GM12878 (cell line): Measurements from ENCODE around the gene SYPL1. TPM values are rescaled to one million over a fixed set of nuclear protein-coding genes. Genes with fewer than 3 reads are reported as not detected.

Experiments used
- ATAC-seq: fragments of 200-7000 bp; cut with Tn5 transposase; 3 replicates; pipeline ENCODE4 v1.9.1; 2020; ENCODE audit warnings: mild to moderate bottlenecking, moderate library complexity
- BruUV-seq: library from RNA; stranded (reverse); fragments of 400-500 nt; replicated peaks from 2 replicates; lab custom pipeline; 2021; lab: Mats Ljungman, UMichigan
- CTCF ChIA-PET: fragments of 300-600 bp; sonication (Branson Sonifier 250); formaldehyde crosslinking; extraction: SDS; loops from one replicate; lab custom pipeline; 2021; ENCODE audit warnings: inconsistent platforms; lab: Yijun Ruan, JAX
- POLR2A ChIA-PET: fragments of 350-600 bp; formaldehyde crosslinking; extraction: SDS; loops from one replicate; lab custom pipeline; 2021; ENCODE audit warnings: inconsistent platforms; lab: Charles Lee
- RAD21 ChIA-PET: fragments of 300-600 bp; sonication (Branson Sonifier 250); formaldehyde crosslinking; loops from one replicate; lab custom pipeline; 2023; ENCODE audit warnings: antibody characterized with exemption; ENCODE audit not compliant: unreplicated experiment; lab: Charles Lee
- SMC1A ChIA-PET: fragments of 300-600 bp; sonication (Branson Sonifier 250); formaldehyde crosslinking; loops from one replicate; lab custom pipeline; 2023; ENCODE audit not compliant: unreplicated experiment, uncharacterized antibody; lab: Charles Lee
- DNase-seq: peaks from one replicate; pipeline ENCODE4 v3.0.0-alpha.2; 2011; ENCODE audit warnings: low read depth, low spot score
- FAIRE-seq: peaks from 3 replicates; lab custom pipeline; 2011; peaks lifted over from hg19 to GRCh38; lab: Jason Lieb, UNC
- H2AFZ ChIP-seq: 2 replicates; pipeline ENCODE4 v1.6.0; 2011; ENCODE audit warnings: low read depth, low read length, control low read depth; ENCODE audit not compliant: control insufficient read depth
- H3K27ac ChIP-seq: 2 replicates; pipeline ENCODE4 v1.5.1; 2011; ENCODE audit warnings: control low read depth; ENCODE audit not compliant: control insufficient read depth, insufficient read depth
- H3K27me3 ChIP-seq, 2 experiments: replicated peaks in 1 of 2; 2 replicates each; pipeline versions ENCODE4 v1.6.0 to v1.6.1; 2011; ENCODE audit warnings: low read length in 1 of 2; ENCODE audit not compliant: control insufficient read depth in 2 of 2, insufficient read depth in 2 of 2
- H3K36me3 ChIP-seq, 2 experiments: 2 replicates each; pipeline ENCODE4 v1.5.1; 2011; ENCODE audit warnings: low read length in 1 of 2; ENCODE audit not compliant: control insufficient read depth in 2 of 2, insufficient read depth in 2 of 2
- H3K4me1 ChIP-seq: 2 replicates; pipeline ENCODE4 v1.6.1; 2011; ENCODE audit warnings: mild to moderate bottlenecking, low read length, moderate library complexity, mixed read lengths; ENCODE audit not compliant: control insufficient read depth, insufficient read depth
- H3K4me2 ChIP-seq: 2 replicates; pipeline ENCODE4 v1.6.0; 2011; ENCODE audit warnings: control low read depth; ENCODE audit not compliant: control insufficient read depth, insufficient read depth
- H3K4me3 ChIP-seq: fragments of 200-600 bp; sonication (generic); 2 replicates; pipeline ENCODE4 v1.5.1; 2016
- H3K79me2 ChIP-seq: 2 replicates; pipeline ENCODE4 v1.6.0; 2011; ENCODE audit warnings: low read length; ENCODE audit not compliant: control insufficient read depth, insufficient read depth
- H3K9ac ChIP-seq: 2 replicates; pipeline ENCODE4 v1.8.0; 2011; ENCODE audit warnings: low read length, control low read depth, mixed read lengths; ENCODE audit not compliant: control insufficient read depth, insufficient read depth
- H3K9me3 ChIP-seq: replicated peaks from 3 replicates; pipeline ENCODE4 v1.5.1; 2011; ENCODE audit warnings: mild to moderate bottlenecking, low read length; ENCODE audit not compliant: control insufficient read depth, insufficient read depth
- H4K20me1 ChIP-seq: 2 replicates; pipeline ENCODE4 v1.6.0; 2011; ENCODE audit not compliant: control insufficient read depth, insufficient read depth
- ATF3 ChIP-seq: IDR thresholded peaks from 2 replicates; pipeline ENCODE4 v1.6.1; 2011; ENCODE audit warnings: low read depth, mild to moderate bottlenecking, low read length, moderate library complexity, borderline replicate concordance; ENCODE audit errors: extremely low read depth
- CHD1 ChIP-seq: IDR thresholded peaks from 2 replicates; pipeline ENCODE4 v1.6.1; 2012; ENCODE audit warnings: low read depth, low read length, improper control_type of control experiment
- CREB1 ChIP-seq: IDR thresholded peaks from 2 replicates; pipeline ENCODE4 v1.6.1; 2012; ENCODE audit warnings: low read depth, mild to moderate bottlenecking, inconsistent platforms
- EED ChIP-seq: sonication (generic); IDR thresholded peaks from 2 replicates; pipeline ENCODE4 v1.6.1; 2016; ENCODE audit warnings: antibody characterized with exemption, low read depth
- FOS ChIP-seq: IDR thresholded peaks from 3 replicates; pipeline ENCODE4 v1.6.1; 2011; ENCODE audit warnings: borderline replicate concordance; ENCODE audit not compliant: insufficient read length; ENCODE audit errors: extremely low read depth
- IKZF2 ChIP-seq, 2 experiments: fragments of 450-650 bp; IDR thresholded peaks; 2 replicates each; pipeline ENCODE4 v1.6.1; 2017; ENCODE audit warnings: mild to moderate bottlenecking in 2 of 2, moderate library complexity in 2 of 2
- NFIC ChIP-seq: IDR thresholded peaks from 2 replicates; pipeline ENCODE4 v1.6.1; 2012; ENCODE audit warnings: low read depth, mild to moderate bottlenecking, inconsistent platforms, low read length, moderate library complexity
- RUNX3 ChIP-seq: IDR thresholded peaks from 2 replicates; pipeline ENCODE4 v1.6.1; 2012; ENCODE audit warnings: low read length, inconsistent platforms
- SUPT20H ChIP-seq: IDR thresholded peaks from 2 replicates; pipeline ENCODE4 v1.6.1; 2011; ENCODE audit warnings: low read depth, mild to moderate bottlenecking, low read length, moderate library complexity, borderline replicate concordance; ENCODE audit not compliant: control insufficient read depth
- TBL1XR1 ChIP-seq: IDR thresholded peaks from 2 replicates; pipeline ENCODE4 v1.6.1; 2012; ENCODE audit warnings: low read depth, low read length, improper control_type of control experiment
- ZNF217 ChIP-seq: fragments of 450-650 bp; IDR thresholded peaks from 2 replicates; pipeline ENCODE4 v1.6.1; 2017; ENCODE audit warnings: antibody characterized with exemption, mild to moderate bottlenecking
- ZNF274 ChIP-seq: IDR thresholded peaks from one replicate; pipeline ENCODE4 v1.8.0; 2011; ENCODE audit not compliant: insufficient read length, insufficient read depth
- WGBS: methylation state at CpG from one replicate; pipeline ENCODE4 v1.1.6; 2016; ENCODE audit warnings: low lambda C conversion rate; ENCODE audit not compliant: insufficient replicate concordance, insufficient coverage; ENCODE audit errors: missing lambda C conversion rate; 5-methylcytosine and 5-hydroxymethylcytosine counted together
- in situ Hi-C: fragments of 300-500 bp; cut with MboI; formaldehyde crosslinking; loops from 9 replicates; pipeline ENCODE4 v1.14.3; 2018; ENCODE audit warnings: mixed read lengths
- intact Hi-C: fragments of 100-400 bp; cut with micrococcal nuclease; formaldehyde crosslinking; loops from one replicate; pipeline ENCODE4 v1.14.2; 2022; ENCODE audit not compliant: unreplicated experiment
- polyA plus RNA-seq, 11 experiments: library from polyadenylated mRNA; depleted of rRNA in 4 of 11; unstranded in 6 of 11; stranded (reverse) in 5 of 11; fragments of >200 nt; fragmentation: Nextera tagmentation in 4 of 11; fragmentation: Illumina TruSeq in 1 of 11; extraction: Ambion mirVana in 4 of 11; extraction: Trizol in 1 of 11; gene quantifications; 1 replicate in 1 of 11; 2 replicates in 10 of 11; pipeline versions ENCODE4 v1.2.1 to v1.2.3, GENCODE V29; 2011 to 2016; ENCODE audit warnings: inconsistent platforms in 2 of 11, missing spikeins in 2 of 11, low read depth in 1 of 11
- total RNA-seq, 4 experiments: library from RNA; depleted of rRNA in 3 of 4; stranded (reverse); fragments of >200 nt in 3 of 4; fragmentation: Illumina TruSeq in 1 of 4; extraction: Trizol in 1 of 4; gene quantifications; 2 replicates each; pipeline versions ENCODE4 v1.2.1 to v1.2.3, GENCODE V29; 2013 to 2021
- TF ChIP-seq, protein P1 (sequence below): IDR thresholded peaks from 2 replicates; pipeline ENCODE4 v1.6.1; 2011; ENCODE audit warnings: mild to moderate bottlenecking, low read depth, low read length, moderate library complexity; ENCODE audit not compliant: insufficient replicate concordance
- TF ChIP-seq, protein P2 (sequence below): fragments of 450-650 bp; IDR thresholded peaks from 2 replicates; pipeline ENCODE4 v1.6.1; 2016; ENCODE audit warnings: mild to moderate bottlenecking, moderate library complexity, borderline replicate concordance

The SYPL1 gene
- total and polyA plus RNA-seq, 10 of the 15 experiments (the other 5 are each of a cell fraction or from before 2014, with no cell fraction given), result 34.5 to 177 (median 87.3) TPM

- TF ChIP-seq, protein P1, sequence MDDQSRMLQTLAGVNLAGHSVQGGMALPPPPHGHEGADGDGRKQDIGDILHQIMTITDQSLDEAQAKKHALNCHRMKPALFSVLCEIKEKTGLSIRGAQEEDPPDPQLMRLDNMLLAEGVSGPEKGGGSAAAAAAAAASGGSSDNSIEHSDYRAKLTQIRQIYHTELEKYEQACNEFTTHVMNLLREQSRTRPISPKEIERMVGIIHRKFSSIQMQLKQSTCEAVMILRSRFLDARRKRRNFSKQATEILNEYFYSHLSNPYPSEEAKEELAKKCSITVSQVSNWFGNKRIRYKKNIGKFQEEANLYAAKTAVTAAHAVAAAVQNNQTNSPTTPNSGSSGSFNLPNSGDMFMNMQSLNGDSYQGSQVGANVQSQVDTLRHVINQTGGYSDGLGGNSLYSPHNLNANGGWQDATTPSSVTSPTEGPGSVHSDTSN, result no peak
- no peak for TF ChIP-seq NFIC
- no peak for TF ChIP-seq CHD1
These were observed 1.9 kb downstream of the SYPL1 start (continued) for GRCh38 chr7:106110238-106110560.

DNA sequence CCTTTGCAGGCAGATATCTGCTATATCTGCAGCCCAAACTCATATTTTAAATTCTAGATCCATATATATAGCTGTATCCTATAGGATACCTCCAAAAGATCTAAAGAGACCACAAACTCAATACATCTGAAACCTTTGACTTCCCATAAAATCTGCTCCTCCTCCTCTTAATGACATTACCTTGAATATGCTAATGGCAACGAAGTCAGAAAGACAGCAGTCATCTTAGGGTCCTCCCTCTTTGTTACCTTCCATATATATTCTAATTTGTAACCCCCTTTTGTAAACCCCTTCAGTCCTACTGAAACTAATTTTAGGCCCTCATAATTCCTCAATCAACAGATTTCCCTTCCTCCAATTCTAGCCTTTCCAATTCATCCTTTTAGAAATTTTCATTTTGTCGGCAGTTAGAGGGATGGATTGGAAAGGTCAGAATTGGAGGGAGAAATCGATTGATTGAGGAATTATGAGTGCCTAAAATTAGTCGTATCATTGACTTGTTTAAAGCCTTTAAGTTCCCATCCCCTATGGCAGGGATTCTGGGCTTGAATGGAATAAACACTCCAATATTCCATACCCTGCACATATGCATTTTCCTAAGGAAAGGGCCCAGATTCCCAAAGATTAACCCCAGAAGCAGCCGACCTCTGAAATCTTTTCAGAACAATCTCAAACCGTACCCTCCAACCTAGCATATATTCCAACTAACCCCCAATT, 2.4 kb downstream of the SYPL1 start:
- FAIRE-seq, result no peak
- SMC1A ChIA-PET, result interaction anchor here (1.3 to 7.2 kb wide), 6 partner anchors 10 to 52 kb away, joined by 3 to 70 read pairs (median 10); no protein-coding TSS in a partner anchor
- CTCF ChIA-PET, result interaction anchor here (0.8 to 7.8 kb wide), 7 partner anchors 9 to 52 kb away, joined by 3 to 45 read pairs (median 5); no protein-coding TSS in a partner anchor
- peaks cover 76% of the 10 kb centered on the region for H3K79me2 ChIP-seq
- intact Hi-C loops (loop anchor here (2.0 kb wide), 1 partner anchor 43 kb away; no protein-coding TSS in a partner anchor), in situ Hi-C loops (no loop called here)
- POLR2A ChIA-PET, result interaction anchor here (1.5 to 6.2 kb wide), 5 partner anchors 9 to 175 kb away, joined by 3 to 56 read pairs (median 7); partner anchors contain the start of gene NAMPT
- H3K27ac ChIP-seq, result peak overlapping the region; percentile 35; the same call in 1 of the 2 replicates
- peak overlapping the region; percentile 83 for H3K4me3 ChIP-seq
- H3K36me3 ChIP-seq, result peaks cover 0 to 5% of the 10 kb centered on the region in 2 experiments; a peak in 1 of 4 replicates
- no peak for DNase-seq
- 60% methylated on average over 6 of the region's 6 CpGs for WGBS
- peaks cover 17% of the 10 kb centered on the region for H3K4me1 ChIP-seq
- RAD21 ChIA-PET, result interaction anchor here (0.7 to 7.6 kb wide), 5 partner anchors 38 to 172 kb away, joined by 3 to 60 read pairs (median 57); no protein-coding TSS in a partner anchor
- no peak overlapping the region for H2AFZ ChIP-seq
- H4K20me1 ChIP-seq, result no peaks in the 10 kb centered on the region
- H3K27me3 ChIP-seq, result no peaks in the 10 kb centered on the region
- no peaks in the 10 kb centered on the region for H3K9me3 ChIP-seq
- peak overlapping the region; percentile 13; the same call in 1 of the 2 replicates for H3K9ac ChIP-seq
- BruUV-seq, result no TSS peak
- no peak for ATAC-seq
- H3K4me2 ChIP-seq, result peak overlapping the region; percentile 85
- TF ChIP-seq ATF3 (no peak), IKZF2 (IDR thresholded peaks at IDR 0.05) (no peak), ZNF217 (no peak), SUPT20H (no peak), ZNF274 (no peak), EED (no peak), CREB1 (no peak), RUNX3 (no peak), TBL1XR1 (no peak), FOS (no peak)
- TF ChIP-seq, protein P1, result no peak
- TF ChIP-seq, protein P2, sequence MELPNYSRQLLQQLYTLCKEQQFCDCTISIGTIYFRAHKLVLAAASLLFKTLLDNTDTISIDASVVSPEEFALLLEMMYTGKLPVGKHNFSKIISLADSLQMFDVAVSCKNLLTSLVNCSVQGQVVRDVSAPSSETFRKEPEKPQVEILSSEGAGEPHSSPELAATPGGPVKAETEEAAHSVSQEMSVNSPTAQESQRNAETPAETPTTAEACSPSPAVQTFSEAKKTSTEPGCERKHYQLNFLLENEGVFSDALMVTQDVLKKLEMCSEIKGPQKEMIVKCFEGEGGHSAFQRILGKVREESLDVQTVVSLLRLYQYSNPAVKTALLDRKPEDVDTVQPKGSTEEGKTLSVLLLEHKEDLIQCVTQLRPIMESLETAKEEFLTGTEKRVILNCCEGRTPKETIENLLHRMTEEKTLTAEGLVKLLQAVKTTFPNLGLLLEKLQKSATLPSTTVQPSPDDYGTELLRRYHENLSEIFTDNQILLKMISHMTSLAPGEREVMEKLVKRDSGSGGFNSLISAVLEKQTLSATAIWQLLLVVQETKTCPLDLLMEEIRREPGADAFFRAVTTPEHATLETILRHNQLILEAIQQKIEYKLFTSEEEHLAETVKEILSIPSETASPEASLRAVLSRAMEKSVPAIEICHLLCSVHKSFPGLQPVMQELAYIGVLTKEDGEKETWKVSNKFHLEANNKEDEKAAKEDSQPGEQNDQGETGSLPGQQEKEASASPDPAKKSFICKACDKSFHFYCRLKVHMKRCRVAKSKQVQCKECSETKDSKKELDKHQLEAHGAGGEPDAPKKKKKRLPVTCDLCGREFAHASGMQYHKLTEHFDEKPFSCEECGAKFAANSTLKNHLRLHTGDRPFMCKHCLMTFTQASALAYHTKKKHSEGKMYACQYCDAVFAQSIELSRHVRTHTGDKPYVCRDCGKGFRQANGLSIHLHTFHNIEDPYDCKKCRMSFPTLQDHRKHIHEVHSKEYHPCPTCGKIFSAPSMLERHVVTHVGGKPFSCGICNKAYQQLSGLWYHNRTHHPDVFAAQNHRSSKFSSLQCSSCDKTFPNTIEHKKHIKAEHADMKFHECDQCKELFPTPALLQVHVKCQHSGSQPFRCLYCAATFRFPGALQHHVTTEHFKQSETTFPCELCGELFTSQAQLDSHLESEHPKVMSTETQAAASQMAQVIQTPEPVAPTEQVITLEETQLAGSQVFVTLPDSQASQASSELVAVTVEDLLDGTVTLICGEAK, result no peak
